Posterior cingulate gyrus (tissue), 11 donors: ENCODE measurements around the gene CA6.
"Not testable (repeated sequence)": the region's sequence is repeated elsewhere in the genome, so short reads cannot be mapped to it uniquely, and the experiment has no call there.

Source experiments
- DNase-seq, 10 donors: peaks; one replicate each; pipeline versions ENCODE4 v3.0.0 to v3.0.0-alpha.2; 2020 to 2021; ENCODE audit warnings: mixed read lengths in 3 of 10
- intact Hi-C: fragments of 100-400 bp; cut with DNase I; formaldehyde crosslinking; loops from one replicate; pipeline ENCODE4 v1.15.1; 2023

Gene CA6

DNA sequence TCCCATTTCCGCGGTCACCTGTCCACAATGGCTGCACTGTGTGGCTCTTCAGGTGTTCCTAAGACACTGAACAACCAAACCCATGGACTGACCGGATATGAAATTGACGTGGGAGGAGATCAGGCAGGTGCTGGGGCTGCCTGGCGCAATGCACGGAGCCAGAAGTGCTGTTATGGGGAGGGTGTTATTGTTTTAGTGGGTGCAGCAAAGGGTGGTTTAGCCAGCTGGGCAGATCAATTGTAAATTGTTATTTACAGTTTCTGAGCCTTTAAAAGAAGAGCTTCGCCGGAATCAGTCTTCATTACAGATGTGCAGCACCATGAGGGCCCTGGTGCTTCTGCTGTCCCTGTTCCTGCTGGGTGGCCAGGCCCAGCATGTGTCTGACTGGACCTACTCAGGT, at the start of gene CA6:
Gene CA6, plus strand, starts transcription at position 301 of the 400 bp plus-strand sequence. Its CDS starts 19 bp downstream, at position 320.
- intact Hi-C loops: no loop called here
- DNase-seq: no peak

DNA sequence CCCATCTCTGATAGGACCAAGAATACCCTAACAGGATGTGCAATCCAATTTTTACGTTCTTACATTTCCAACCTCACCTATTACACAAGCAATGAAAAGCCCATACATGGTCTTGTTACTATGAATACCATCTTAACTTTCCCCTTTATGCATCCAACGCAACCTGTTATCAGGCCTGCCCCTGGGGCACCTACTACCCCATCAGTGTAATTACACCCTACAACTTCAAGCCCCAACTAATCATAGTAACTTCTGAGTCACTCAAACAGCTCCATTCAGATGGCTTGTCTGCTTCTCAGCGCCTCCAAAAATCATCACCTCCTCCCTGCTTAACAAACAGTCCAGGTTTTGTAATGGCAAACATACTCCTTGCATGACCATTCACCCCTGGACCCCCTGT, 48.9 kb upstream of the CA6 start:
- intact Hi-C loops, DNase-seq: not testable (repeated sequence)

DNA sequence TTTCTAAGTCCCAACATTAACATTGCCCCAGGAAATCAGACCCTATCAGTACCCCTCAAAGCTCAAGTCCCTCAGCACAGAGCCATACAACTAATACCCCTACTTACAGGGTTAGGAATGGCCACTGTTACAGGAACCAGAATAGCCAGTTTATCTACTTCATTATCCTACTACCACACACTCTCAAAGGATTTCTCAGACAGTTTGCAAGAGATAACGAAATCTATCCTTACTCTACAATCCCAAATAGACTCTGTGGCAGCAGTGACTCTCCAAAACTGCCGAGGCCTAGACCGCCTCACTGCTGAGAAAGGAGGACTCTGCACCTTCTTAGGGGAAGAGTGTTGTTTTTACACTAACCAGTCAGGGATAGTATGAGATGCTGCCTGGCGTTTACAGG, 48.2 kb upstream of the CA6 start:
- DNase-seq, intact Hi-C loops: not testable (repeated sequence)

DNA sequence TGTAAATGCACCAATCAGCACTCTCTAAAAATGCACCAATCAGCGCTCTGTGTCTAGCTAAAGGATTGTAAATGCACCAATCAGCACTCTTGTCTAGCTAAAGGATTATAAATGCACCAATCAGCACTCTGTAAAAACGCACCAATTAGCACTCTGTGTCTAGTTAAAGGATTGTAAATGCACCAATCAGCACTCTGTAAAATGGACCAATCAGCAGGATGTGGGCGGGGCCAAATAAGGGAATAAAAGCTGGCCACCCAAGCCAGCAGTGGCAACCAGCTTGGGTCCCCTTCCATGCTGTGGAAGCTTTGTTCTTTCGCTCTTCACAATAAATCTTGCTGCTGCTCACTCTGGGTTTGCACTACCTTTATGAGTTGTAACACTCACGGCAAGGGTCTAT, 47.2 kb upstream of the CA6 start:
- intact Hi-C loops: not testable (repeated sequence)

DNA sequence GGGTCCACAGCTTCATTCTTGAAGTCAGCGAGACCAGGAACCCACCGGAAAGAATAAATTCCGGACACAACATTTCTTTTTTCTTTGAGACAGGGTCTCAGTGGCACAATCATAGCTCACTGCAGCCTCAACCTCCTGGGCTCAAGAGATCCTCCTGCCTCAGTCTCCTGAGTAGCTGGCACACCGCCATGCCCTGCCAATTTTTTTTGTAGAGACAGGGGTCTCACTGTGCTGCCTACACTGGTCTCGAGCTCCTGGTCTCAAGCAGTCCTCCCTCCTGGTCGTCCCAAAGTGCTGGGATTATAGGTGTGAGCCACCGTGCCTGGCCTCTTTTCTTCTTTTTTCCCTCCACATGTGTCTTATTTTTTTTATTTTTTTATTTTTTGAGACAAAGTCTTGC, 46.6 kb upstream of the CA6 start:
- peak in 1 of 10 donors; percentile 76 for DNase-seq
- intact Hi-C loops: no loop called here

More for the DNA sequence above, 47.2 kb upstream of the CA6 start:
- DNase-seq: peak in 1 of 10 donors; percentile 35

DNA sequence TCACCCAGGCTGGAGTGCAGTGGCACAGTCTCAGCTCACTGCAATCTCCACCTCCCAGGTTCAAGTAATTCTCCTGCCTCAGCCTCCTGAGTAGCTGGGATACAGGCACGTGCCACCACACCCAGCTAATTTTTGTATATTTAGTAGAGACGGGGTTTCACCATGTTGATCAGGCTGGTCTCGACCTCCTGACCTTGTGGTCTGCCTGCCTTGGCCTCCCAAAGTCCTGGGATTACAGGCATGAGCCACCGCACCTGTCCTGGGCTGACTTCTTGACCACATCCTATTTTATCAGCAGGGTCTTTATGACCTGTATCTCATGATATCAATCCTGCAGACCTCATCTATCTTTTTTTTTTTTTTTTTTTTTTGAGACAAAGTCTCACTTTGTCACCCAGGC, 45.0 kb upstream of the CA6 start:
- DNase-seq: peak in 1 of 10 donors; percentile 28
- intact Hi-C loops: not testable (repeated sequence)

DNA sequence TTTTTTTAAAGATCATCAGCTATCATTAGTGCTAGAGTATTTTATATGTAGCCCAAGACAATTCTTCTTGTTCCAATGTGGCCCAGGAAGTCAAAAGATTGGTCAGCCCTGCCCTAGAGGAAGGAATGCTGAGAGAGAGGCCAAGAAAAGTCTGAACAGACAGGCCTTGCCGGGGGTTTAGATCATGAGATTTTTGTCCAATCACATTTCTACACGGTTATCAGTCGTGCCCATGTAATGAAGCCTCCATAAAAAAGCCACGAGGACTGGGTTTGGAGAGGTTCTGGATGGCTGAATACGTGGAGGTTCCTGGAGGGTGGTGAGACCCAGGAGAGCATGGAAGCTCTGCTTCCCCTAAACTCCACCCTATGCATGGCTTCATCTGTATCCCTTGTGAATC, 42.9 kb upstream of the CA6 start:
- peak in 1 of 10 donors; percentile 11 for DNase-seq
- intact Hi-C loops: no loop called here

DNA sequence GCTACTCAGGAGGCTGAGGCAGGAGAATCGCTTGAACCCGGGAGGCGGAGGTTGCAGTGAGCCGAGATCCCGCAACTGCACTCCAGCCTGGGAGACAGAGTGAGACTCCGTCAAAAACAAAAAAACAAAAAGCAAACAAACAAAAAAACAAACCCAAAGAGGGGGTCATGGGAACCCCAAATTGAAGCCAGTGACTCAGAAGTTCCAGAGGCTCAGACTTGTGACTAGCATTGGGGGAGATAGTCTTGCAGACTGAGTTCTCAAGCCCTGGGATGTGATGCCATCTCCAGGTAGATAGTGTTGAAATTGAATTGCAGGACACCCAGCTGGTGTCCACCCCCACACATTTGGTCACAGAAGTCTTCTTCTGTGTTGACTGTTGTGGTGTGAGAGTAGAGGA, 42.3 kb upstream of the CA6 start:
- peak in 1 of 10 donors; percentile 24 for DNase-seq
- intact Hi-C loops: no loop called here

DNA sequence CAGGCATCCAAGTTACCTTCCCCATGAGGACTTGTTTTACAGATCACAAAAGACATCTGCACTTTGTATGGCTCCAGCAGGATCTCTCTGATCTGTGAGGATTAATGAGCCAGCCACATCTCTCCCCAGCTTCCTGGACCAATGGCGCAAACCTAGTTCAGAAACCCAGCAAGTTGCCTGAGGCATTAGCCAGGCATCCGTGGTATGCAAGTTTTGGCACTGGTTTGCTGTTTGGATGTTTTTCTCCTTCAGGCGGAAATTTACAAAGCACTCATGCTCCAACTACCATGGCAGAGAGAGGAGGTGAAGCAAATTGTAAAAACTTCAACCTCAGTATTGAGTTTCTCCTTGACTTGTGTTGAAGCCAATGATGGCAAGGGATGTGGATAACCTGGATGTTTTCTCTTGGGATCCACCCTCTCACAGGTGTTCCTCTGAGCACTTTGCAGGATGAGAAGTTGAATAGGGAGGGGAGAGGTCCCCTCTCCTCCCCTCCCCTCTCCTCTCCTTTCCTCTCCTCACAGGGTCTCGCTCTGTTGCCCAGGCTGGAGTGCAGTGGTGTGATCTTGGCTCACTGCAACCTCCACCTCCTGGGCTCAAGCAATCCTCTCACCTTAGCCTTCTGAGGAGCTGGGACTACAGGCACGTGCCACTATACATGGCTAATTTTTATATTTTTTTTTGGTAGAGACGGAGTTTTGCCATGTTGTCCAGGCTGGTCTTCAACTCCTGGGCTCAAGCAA, 41.6 kb upstream of the CA6 start:
- intact Hi-C loops: no loop called here
- peak in 2 of 10 donors; percentile 17 to 39 for DNase-seq

DNA sequence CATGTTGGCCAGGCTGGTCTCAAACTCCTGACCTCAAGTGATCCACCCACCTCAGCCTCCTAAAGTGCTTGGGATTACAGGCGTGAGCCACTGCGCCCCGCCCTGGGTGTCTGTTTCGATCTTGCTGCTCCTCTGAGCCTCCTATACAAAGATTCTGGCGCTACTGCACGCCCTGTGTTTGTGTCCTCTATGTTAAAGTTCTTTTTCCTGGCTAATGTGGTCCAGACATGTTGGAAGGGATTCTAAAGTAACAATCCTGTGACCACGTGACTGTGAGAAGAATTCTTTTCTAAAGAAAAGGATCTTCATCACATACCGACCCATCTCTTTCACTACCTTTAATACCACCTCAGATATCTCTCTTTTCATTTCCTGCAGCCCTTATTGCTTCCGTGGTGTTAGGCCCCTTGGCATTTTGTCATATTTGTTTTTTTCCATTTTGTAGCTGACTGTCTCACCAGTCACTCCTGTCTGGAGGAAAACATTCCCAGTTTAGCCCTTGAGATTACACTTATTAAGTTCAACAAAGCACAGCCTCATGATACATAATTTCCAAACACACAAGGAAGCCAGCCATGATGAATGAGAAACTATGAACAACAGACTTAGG, 40.0 kb upstream of the CA6 start:
- intact Hi-C loops: no loop called here
- DNase-seq: peak in 1 of 10 donors; percentile 39

DNA sequence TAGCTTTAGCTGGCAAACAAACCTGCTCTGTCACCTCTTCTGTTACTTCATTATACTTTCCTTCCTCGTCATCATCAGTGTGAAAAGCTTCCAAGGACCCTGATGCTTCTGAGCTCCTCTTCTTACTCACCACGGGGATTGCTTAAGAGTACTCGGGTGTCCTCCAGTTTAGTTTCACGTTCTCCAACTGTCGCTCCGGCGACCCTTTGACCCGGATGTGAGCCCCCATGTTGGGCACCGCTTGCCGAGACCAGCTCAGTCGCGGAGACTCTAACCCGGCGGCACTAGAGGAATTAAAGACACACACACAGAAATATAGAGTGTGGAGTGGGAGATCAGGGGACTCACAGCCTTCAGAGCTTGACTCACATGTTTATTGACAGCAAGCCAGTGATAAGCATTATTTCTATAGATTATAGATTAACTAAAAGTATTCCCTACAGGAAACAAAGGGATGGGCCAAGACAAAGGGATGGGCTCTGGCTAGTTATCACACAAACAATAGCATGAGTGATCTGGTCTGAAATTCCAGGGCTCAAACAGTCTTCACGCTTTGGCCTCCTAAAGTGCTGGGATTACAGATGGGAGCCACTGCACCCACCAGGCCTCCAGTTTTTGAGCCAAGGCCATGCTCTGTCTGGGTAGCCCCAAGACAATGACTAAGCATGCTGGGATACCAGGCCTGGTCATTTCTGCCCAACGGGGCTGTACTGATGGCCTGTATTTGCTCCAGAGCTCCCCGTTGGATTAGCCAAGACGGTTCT, 37.1 kb upstream of the CA6 start:
- intact Hi-C loops: no loop called here

DNA sequence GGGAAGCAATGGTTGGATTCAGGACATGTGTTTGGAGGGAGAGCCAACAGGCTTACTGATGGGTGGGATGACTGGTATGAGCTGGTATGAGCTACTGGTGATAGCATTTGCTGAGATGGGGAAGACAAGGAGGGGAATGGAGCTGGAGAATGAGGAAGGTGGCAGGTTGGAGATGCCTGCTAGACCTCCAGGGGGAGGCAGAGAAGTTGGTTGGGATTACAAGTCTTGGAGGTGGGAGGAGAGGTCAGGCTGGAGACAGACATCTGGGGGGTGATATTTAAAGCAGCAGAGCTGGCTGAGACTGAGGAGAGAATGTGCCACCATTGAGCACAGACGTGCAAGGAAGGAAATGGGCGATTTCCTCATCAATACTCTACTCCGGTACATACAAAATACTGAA, 35.3 kb upstream of the CA6 start:
- intact Hi-C loops: no loop called here
- DNase-seq: no peak

More for the DNA sequence above, 37.1 kb upstream of the CA6 start:
- DNase-seq: no peak

DNA sequence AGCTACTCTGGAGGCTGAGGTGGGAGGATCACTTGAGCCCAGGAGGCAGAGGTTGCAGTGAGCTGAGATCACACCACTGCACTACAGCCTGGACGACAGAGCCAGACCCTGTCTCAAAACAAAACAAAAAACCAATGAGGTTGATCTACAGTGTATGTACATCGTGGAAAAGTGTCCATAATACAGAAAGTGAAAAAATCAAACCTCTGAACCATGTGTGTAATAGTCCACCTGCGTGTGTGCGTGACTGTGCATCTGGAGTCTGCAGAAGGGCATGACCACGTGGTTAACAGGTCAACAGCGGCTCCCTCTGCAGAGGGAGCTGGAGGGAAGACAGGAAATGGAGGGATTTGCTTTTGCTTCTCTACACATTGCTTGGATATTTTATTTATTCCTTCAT, 34.8 kb upstream of the CA6 start:
- DNase-seq: no peak
- intact Hi-C loops: no loop called here

DNA sequence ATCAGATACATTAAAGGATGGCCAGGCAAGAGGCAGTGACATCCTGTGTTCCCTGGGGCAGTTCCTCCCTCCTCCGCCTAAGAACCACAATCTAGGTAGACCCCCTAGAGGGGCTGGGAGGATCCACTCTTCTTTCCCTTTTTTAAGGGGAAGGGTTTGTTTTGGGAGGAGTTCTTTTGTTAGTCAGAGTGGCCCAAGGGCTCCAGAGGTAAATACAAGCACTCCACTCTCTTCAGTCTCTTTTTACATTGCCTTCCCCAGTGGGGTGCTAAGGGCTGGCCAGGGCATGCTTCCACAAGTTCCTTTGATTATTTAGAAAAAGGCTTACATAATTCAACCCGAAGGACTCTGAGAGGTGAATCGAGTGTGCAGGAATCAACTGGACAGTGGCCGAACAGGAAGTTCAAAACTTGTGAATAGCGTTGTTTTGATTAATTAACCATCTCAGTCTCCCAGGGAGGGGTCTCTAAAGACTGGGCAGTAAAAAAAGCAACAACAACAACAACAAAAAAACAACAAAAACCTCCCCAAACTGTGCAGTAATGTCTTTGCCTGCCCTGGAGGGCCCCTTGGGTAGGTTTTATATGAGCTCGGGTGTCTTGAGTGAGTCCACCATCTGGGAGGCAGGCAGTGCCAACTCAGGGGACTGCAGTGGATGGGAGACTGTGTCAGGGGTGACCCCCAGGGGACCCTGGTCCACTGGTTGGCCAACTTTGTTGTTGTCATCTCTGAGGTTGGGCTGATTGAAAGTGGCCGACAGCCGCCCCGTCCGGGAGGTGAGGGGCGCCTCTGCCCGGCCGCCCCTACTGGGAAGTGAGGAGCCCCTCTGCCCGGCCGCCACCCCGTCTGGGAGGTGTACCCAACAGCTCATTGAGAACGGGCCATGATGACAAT, 34.0 kb upstream of the CA6 start:
- intact Hi-C loops: no loop called here

DNA sequence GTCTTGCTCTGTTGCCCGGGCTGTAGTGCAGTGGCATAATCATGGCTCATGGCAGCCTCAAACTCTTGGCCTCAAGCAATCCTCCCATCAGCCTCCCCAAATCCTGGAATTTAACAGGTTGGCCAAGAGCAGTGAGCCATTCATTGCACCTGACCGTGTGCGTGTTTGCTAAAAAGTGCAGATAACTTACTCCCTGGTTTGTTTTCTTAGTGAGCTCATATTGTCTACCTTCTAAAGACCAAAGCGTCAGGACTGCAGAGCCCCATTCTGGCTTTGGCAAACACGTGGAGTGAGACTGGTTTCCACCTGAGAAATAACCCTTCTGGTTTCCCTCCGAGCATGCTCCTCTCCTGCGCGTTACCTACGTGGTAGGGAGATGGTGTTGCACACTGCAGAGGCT, 32.2 kb upstream of the CA6 start:
- no peak for DNase-seq
- intact Hi-C loops: no loop called here

More for the DNA sequence above, 34.0 kb upstream of the CA6 start:
- no peak for DNase-seq

DNA sequence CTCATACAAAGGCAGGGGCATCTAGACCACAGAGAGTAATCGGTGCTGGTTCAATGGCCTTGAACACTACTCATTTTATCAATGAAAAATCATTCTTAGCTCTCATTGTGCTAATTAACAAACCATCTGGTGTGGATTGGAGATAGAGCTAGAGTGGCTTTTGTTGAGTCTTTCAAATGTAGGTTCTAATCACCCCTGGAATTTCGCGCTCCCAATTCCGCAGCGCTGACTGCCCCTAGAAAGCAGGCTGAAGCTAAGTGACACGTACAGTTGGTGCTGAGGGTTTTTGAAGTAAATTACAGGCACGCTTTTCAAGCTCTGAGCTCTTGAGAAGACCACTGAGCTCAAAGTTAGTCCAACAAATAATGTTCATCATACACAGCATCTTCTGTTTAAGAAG, 31.2 kb upstream of the CA6 start:
- no peak for DNase-seq
- intact Hi-C loops: no loop called here

DNA sequence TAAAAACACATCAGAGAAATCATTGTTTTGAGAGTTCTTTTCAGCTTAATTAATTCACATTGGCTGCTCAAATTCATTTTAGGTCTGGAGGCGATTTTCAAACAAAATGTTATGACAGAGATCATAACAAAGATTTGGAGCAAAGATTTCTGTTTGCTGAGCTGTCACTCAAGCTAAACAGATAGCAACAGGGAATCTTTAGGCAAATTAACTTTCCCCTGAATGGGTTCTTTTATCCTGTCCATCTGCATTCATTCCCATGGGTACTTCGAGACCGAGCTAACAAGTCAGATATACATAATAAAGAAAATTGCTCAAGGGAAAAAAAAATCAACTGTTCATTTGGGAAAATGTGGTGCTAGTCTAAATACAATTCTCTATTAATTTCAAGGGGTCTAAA, 30.2 kb upstream of the CA6 start:
- DNase-seq: no peak
- intact Hi-C loops: loop anchor here (5.0 kb wide), 1 partner anchor 92 kb away; no protein-coding TSS in a partner anchor

DNA sequence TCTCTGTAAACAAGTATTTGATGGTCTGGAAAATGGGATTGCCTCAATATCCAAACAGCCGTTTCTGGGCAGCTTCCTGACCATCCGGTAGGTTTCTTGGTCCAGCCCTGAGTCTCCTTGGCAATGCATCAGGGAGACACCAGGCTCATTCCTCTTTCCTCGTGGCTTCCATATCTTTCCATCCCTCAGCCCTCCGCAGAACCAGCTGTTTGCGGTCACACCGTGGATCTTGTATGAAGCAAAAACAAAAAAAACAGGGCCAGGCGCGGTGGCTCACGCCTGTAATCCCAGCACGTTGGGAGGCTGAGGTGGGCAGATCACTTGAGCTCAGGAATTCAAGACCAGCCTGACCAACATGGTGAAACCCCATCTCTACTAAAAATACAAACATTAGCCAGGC, 28.1 kb upstream of the CA6 start:
- intact Hi-C loops: loop anchor here (5.0 kb wide), 1 partner anchor 90 kb away; no protein-coding TSS in a partner anchor
- not testable (repeated sequence) for DNase-seq

DNA sequence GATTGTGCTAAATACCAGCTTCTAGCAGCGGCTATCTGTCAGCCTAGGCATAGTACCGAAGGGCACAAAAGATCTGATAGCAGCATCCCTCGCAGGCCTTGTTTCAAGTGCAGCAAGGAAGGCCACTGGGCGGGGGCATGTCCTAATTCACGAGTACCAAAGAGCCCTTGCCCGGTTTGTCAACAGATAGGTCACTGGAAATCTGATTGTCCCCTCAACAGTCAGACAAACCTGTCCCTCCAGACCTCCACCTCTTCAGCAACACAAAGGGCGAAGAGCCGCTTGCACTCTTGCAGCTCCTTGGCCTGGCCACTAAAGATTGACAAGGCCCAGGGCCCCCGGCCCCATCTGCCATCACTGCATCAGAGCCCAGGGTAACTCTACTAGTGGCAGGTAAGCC, 22.7 kb upstream of the CA6 start:
- DNase-seq: no peak
- intact Hi-C loops: no loop called here

DNA sequence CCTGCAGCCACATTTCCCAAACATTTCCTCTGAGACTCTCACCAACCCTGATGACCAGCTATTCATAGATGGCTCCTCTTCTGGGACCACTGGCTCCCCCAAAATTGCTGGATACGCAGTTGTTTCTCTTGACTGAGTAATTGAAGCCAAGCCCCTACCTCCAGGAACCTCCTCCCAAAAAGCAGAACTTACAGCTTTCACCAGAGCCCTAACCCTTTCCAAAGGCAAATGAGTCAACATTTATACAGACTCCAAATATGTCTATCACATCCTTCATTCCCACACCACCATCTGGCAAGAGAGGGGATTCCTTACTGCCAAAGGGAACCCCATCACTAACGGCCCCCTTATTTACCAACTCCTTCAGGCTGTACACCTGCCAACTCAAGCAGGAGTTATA, 20.3 kb upstream of the CA6 start:
- no peak for DNase-seq
- intact Hi-C loops: no loop called here
